ENCODE measurements around the gene LTBP1. TPM values are rescaled to one million over a fixed set of nuclear protein-coding genes. Genes with fewer than 3 reads are reported as not detected.
A peak's percentile ranks its signal among the peaks of the same experiment; 100 is the strongest.

Gene LTBP1
- total and polyA plus RNA-seq, 11 donors = 23.5 to 150 (median 102) TPM

DNA sequence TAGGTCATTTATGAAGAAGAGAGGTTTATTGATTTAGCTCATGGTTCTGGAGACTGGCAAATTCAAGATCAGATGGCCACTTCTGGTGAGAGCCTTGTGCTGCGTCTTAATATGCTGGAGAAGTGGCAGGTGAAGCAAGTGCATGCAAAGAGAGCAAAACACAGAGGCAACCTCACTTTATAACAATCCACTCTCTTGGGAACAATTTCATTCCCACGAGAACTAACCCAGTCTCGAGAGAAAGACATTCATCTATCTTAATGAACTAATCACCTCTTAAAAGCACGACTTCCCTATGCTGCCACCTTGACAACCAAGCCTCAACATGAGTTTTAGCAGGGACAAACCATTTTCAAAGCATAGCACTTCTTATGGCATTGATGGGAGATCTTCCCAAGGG is 343.2 kb downstream of the LTBP1 start:
- no peak for TF ChIP-seq CTCF (IDR thresholded peaks at IDR 0.05)
- peaks cover 0 to 37% (median 4%) of the 10 kb centered on the region in 9 donors for H3K36me3 ChIP-seq
- no peaks in the 10 kb centered on the region for H3K9me3 ChIP-seq
- 89 to 95% (median 94%) methylated on average over 4 of the region's 4 CpGs for WGBS, 4 donors
- ATAC-seq (no peak), DNase-seq (no peak)
- peaks cover 0 to 39% (median 17%) of the 10 kb centered on the region in 12 donors for H3K4me1 ChIP-seq
- peak overlapping the region in 2 of 12 donors; percentile 78 to 84 for H3K27ac ChIP-seq
- H3K4me3 ChIP-seq = no peak overlapping the region
- no peaks in the 10 kb centered on the region for H3K27me3 ChIP-seq
- intact Hi-C loops (cut with DNase I) = loop anchor here in 1 of 10 donors (10.0 kb wide), 1 partner anchor 525 kb away; no protein-coding TSS in a partner anchor

- Histone ChIP-seq H3K36me3 (peaks cover 0 to 35% (median 4%) of the 10 kb centered on the region in 9 donors), H3K4me3 (peak overlapping the region in 9 of 12 donors; percentile 10 to 38 (median 27)), H3K27me3 (no peaks in the 10 kb centered on the region), H3K4me1 (peaks cover 0 to 39% (median 18%) of the 10 kb centered on the region in 12 donors), H3K27ac (peak overlapping the region; percentile 26 to 84 (median 60)), H3K9me3 (no peaks in the 10 kb centered on the region)
- intact Hi-C loops (cut with DNase I) = no loop called here
- no peak for TF ChIP-seq CTCF (IDR thresholded peaks at IDR 0.05)
- no peak for TF ChIP-seq POLR2A (IDR thresholded peaks at IDR 0.05)
- WGBS, 4 donors = 12 to 28% (median 20%) methylated on average over 7 of the region's 7 CpGs
- no peak for DNase-seq
- peak; percentile 40 to 86 (median 75) for ATAC-seq
Measured at GRCh38 chr2:33291278-33292013, 344.7 kb downstream of the LTBP1 start.

- no peak for TF ChIP-seq CTCF (IDR thresholded peaks at IDR 0.05)
- no peak for TF ChIP-seq POLR2A (IDR thresholded peaks at IDR 0.05)
- ATAC-seq (no peak), DNase-seq (no peak)
- 79 to 87% (median 82%) methylated on average over 2 of the region's 2 CpGs for WGBS, 4 donors
- intact Hi-C loops (cut with DNase I) = no loop called here
- no peaks in the 10 kb centered on the region for H3K9me3 ChIP-seq
- H3K4me1 ChIP-seq = peaks cover 0 to 46% (median 20%) of the 10 kb centered on the region in 12 donors
- H3K4me3 ChIP-seq = peak overlapping the region in 6 of 12 donors; percentile 13 to 35 (median 28)
- peaks cover 0 to 33% (median 4%) of the 10 kb centered on the region in 9 donors for H3K36me3 ChIP-seq
- peak overlapping the region; percentile 26 to 84 (median 60) for H3K27ac ChIP-seq
- H3K27me3 ChIP-seq = no peaks in the 10 kb centered on the region
Measured at GRCh38 chr2:33292063-33292462, 345.3 kb downstream of the LTBP1 start.

DNA sequence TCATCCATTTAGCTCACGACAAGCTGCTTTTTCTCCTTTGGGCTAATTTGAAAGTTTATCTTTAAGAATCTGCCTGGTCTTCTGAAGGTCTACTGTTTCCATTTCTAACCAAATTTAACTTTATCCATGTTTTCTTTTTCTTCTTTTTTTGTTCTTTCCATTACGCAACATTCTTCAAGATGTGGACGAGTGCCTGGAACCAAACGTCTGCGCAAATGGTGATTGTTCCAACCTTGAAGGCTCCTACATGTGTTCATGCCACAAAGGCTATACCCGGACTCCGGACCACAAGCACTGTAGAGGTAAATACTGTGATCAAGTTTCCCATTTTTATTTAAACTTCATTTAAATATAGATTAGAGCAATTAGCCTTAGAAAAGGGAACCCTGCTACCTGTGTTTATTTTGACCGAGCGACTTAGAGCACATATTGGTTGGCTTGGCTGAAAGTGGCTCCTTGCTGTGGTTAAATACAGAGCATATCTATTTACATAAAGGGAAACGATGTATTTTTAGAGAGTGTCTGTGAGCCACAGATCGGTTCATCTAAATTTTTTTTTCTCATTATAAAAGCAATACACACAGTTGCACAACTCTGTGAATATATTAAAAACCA is 346.3 kb downstream of the LTBP1 start:
- Histone ChIP-seq H3K36me3 (peaks cover 0 to 29% (median 4%) of the 10 kb centered on the region in 9 donors), H3K27ac (peak overlapping the region in 9 of 12 donors; percentile 4 to 84 (median 55)), H3K4me1 (peaks cover 0 to 56% (median 21%) of the 10 kb centered on the region in 12 donors), H3K4me3 (peak overlapping the region in 1 of 12 donors; percentile 8), H3K9me3 (no peaks in the 10 kb centered on the region), H3K27me3 (no peaks in the 10 kb centered on the region)
- ATAC-seq = peak in 2 of 4 donors; percentile 31 to 51
- WGBS, 4 donors = 67 to 74% (median 68%) methylated on average over 11 of the region's 11 CpGs
- intact Hi-C loops (cut with DNase I) = no loop called here
- TF ChIP-seq CTCF (IDR thresholded peaks at IDR 0.05) (no peak), POLR2A (IDR thresholded peaks at IDR 0.05) (no peak)
- no peak for DNase-seq
